C4-2B (cell line): Measurements from ENCODE around the gene NFXL1.

Experiments used
- CTCF ChIP-seq: fragments of 450-650 bp; conservative IDR thresholded peaks from 2 replicates; pipeline ENCODE4 v1.5.1; 2017; ENCODE audit warnings: mild to moderate bottlenecking
- ZFX ChIP-seq: fragments of 450-650 bp; IDR thresholded peaks from 2 replicates; pipeline ENCODE4 v1.6.1; 2017

GRCh38 chr4:47876310-47876709, 38.1 kb downstream of the NFXL1 start:
- no peak for TF ChIP-seq CTCF
- TF ChIP-seq ZFX: no peak
